Loucy (cell line): ENCODE results near the gene RFFL.
"Not testable (repeated sequence)": the region's sequence is repeated elsewhere in the genome, so short reads cannot be mapped to it uniquely, and the experiment has no call there.

Source experiments
- H2AFZ ChIP-seq: fragments of 200-600 bp; sonication (generic); 2 replicates; pipeline ENCODE4 v1.6.0; 2016; ENCODE audit warnings: antibody characterized with exemption, mild to moderate bottlenecking, low read length, moderate library complexity
- H3F3A ChIP-seq: fragments of 200-600 bp; 2 replicates; pipeline ENCODE4 v1.6.0; 2016; ENCODE audit warnings: antibody characterized with exemption, low read depth, mild to moderate bottlenecking
- H3K27me3 ChIP-seq: fragments of 200-600 bp; sonication (generic); 2 replicates; pipeline ENCODE4 v1.6.1; 2014; ENCODE audit warnings: low read length, mild to moderate bottlenecking; ENCODE audit not compliant: insufficient read depth, poor library complexity, severe bottlenecking
- H3K36me3 ChIP-seq: fragments of 200-600 bp; sonication (generic); 2 replicates; pipeline ENCODE4 v1.6.1; 2016; ENCODE audit warnings: low read length; ENCODE audit not compliant: insufficient read depth
- H3K4me1 ChIP-seq: fragments of 200-600 bp; sonication (generic); 2 replicates; pipeline ENCODE4 v1.5.1; 2014; ENCODE audit warnings: low read length, mild to moderate bottlenecking; ENCODE audit not compliant: insufficient read depth, poor library complexity, severe bottlenecking
- H3K4me2 ChIP-seq: fragments of 200-600 bp; sonication (generic); 2 replicates; pipeline ENCODE4 v1.6.0; 2014; ENCODE audit warnings: antibody characterized with exemption, low read length, low read depth, mild to moderate bottlenecking; ENCODE audit not compliant: poor library complexity, severe bottlenecking
- H3K4me3 ChIP-seq: fragments of 200-600 bp; sonication (generic); 2 replicates; pipeline ENCODE4 v1.5.1; 2014; ENCODE audit warnings: low read length, mild to moderate bottlenecking, mixed read lengths; ENCODE audit not compliant: poor library complexity, severe bottlenecking
- H3K79me2 ChIP-seq: fragments of 200-600 bp; sonication (generic); 2 replicates; pipeline ENCODE4 v1.6.1; 2014; ENCODE audit warnings: low read length; ENCODE audit not compliant: insufficient read depth
- H3K9ac ChIP-seq: fragments of 200-600 bp; sonication (generic); 2 replicates; pipeline ENCODE4 v1.6.0; 2014; ENCODE audit warnings: mild to moderate bottlenecking, low read depth, low read length, moderate library complexity; ENCODE audit not compliant: poor library complexity, severe bottlenecking
- H3K9me2 ChIP-seq: fragments of 200-600 bp; sonication (generic); replicated peaks from 2 replicates; pipeline ENCODE4 v1.6.1; 2016; ENCODE audit warnings: low read depth, low read length, mixed read lengths
- H3K9me3 ChIP-seq: fragments of 200-600 bp; sonication (generic); 2 replicates; pipeline ENCODE4 v1.6.1; 2014; ENCODE audit warnings: mild to moderate bottlenecking, antibody characterized with exemption, low read length, low read depth; ENCODE audit not compliant: insufficient read depth
- H4K20me1 ChIP-seq: fragments of 200-600 bp; sonication (generic); 2 replicates; pipeline ENCODE4 v1.6.0; 2014; ENCODE audit warnings: antibody characterized with exemption, low read length, mild to moderate bottlenecking; ENCODE audit not compliant: insufficient read depth, poor library complexity, severe bottlenecking
- EZH2phosphoT487 ChIP-seq: fragments of 200-600 bp; IDR thresholded peaks from 2 replicates; pipeline ENCODE4 v1.6.1; 2018; ENCODE audit warnings: antibody characterized with exemption, mild to moderate bottlenecking, moderate library complexity, borderline replicate concordance
- TF ChIP-seq, protein P1 (sequence below): fragments of 200-600 bp; sonication (generic); conservative IDR thresholded peaks from 2 replicates; pipeline ENCODE4 v1.5.1; 2014; ENCODE audit warnings: mild to moderate bottlenecking, antibody characterized with exemption, low read length

RFFL gene

DNA sequence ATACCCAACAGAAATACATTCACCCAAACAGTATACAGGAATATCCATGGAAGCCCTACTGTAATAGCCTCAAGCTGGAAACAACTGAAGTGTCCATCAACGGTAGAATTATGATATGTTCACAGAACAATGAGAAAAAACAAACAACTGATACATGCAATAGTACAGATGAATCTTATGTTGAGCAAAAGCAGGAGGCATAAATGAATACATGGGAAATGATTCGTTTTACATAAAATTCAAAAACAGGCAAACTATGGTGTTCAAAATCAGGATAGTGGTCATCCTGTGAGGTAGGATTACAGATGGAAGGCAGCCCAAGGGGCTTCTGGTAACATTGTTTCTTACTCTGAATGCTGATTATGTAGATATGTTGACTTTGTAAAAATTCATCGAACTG is 25.1 kb downstream of the RFFL start:
- no peaks in the 10 kb centered on the region for H3K9me2 ChIP-seq
- H3K36me3 ChIP-seq, result no peaks in the 10 kb centered on the region
- H3K4me1 ChIP-seq, result no peaks in the 10 kb centered on the region
- H3K9ac ChIP-seq, result no peak overlapping the region
- no peak overlapping the region for H3K4me3 ChIP-seq
- TF ChIP-seq, protein P1, sequence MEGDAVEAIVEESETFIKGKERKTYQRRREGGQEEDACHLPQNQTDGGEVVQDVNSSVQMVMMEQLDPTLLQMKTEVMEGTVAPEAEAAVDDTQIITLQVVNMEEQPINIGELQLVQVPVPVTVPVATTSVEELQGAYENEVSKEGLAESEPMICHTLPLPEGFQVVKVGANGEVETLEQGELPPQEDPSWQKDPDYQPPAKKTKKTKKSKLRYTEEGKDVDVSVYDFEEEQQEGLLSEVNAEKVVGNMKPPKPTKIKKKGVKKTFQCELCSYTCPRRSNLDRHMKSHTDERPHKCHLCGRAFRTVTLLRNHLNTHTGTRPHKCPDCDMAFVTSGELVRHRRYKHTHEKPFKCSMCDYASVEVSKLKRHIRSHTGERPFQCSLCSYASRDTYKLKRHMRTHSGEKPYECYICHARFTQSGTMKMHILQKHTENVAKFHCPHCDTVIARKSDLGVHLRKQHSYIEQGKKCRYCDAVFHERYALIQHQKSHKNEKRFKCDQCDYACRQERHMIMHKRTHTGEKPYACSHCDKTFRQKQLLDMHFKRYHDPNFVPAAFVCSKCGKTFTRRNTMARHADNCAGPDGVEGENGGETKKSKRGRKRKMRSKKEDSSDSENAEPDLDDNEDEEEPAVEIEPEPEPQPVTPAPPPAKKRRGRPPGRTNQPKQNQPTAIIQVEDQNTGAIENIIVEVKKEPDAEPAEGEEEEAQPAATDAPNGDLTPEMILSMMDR, result no peak
- TF ChIP-seq EZH2phosphoT487, result no peak
- H3F3A ChIP-seq, result no peaks in the 10 kb centered on the region
- no peak overlapping the region for H2AFZ ChIP-seq
- H3K4me2 ChIP-seq, result no peak overlapping the region
- no peaks in the 10 kb centered on the region for H3K9me3 ChIP-seq
- no peaks in the 10 kb centered on the region for H3K27me3 ChIP-seq
- H3K79me2 ChIP-seq, result no peaks in the 10 kb centered on the region; the same call in 1 of the 2 replicates
- no peaks in the 10 kb centered on the region for H4K20me1 ChIP-seq

DNA sequence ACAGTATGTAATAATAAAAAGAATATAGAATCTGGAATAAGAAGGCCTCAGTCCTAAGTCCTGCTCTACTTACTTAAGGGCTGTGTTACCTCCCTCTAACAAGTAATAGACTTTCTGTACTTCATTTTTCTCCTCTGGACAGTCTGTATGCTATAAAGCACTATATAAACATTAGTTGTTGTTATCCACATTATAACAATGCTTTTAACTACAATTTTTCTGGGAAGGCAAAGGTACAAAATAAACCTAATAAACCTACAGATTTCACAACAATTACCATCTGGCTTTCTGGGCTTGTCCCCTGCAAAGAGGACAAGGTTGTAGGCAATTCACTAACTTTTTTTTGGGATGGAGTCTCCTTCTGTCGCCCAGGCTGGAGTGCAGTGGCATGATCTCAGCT is 32.7 kb downstream of the RFFL start:
- Histone ChIP-seq H3F3A (no peaks in the 10 kb centered on the region), H3K27me3 (no peaks in the 10 kb centered on the region), H3K4me2 (no peak overlapping the region), H3K9ac (no peak overlapping the region), H3K9me3 (no peaks in the 10 kb centered on the region), H3K4me1 (no peaks in the 10 kb centered on the region), H3K36me3 (no peaks in the 10 kb centered on the region; the same call in 1 of the 2 replicates), H3K4me3 (no peak overlapping the region), H3K79me2 (no peaks in the 10 kb centered on the region), H2AFZ (no peak overlapping the region), H4K20me1 (no peaks in the 10 kb centered on the region), H3K9me2 (no peaks in the 10 kb centered on the region)
- no peak for TF ChIP-seq EZH2phosphoT487
- TF ChIP-seq, protein P1, result no peak

DNA sequence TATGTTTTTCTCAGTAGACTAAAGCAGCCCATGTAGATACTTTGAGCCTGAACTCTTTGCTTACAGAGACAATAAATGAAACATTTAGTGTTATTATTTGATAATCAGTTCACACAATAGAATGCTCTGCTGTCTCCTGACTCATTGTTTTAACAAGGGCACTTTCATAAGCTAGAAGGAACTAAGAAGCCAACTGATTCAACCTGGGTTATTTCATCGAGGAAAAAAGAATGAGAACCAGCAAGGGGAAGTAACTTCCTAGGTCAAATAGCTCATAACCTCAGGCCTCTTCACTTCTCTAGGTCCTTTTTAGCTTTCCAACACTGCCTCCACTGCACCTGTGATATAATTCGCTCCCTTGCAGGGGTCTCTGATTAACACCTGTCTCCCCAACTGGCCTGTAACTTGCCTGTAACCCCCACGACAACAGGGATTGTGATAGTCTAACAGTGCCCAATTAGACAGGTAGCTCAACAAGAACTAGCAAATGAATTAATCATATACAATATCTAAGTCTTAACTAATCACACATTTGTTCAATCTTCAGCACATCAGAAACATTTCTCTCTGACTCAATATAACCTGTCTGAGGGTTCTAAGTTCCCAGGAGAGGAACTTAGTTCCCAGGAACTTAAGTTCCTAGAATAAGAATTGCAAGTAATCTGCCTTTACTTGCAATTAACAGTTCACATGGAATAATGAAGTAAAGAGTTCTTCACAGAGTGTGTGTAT is 34.8 kb downstream of the RFFL start:
- no peak overlapping the region for H3K4me2 ChIP-seq
- H4K20me1 ChIP-seq, result no peaks in the 10 kb centered on the region
- no peaks in the 10 kb centered on the region for H3K4me1 ChIP-seq
- TF ChIP-seq, protein P1, result no peak
- no peak for TF ChIP-seq EZH2phosphoT487
- H2AFZ ChIP-seq, result no peak overlapping the region
- no peaks in the 10 kb centered on the region for H3K9me2 ChIP-seq
- no peaks in the 10 kb centered on the region; the same call in 1 of the 2 replicates for H3K36me3 ChIP-seq
- no peaks in the 10 kb centered on the region for H3K79me2 ChIP-seq
- no peaks in the 10 kb centered on the region for H3K27me3 ChIP-seq
- H3K9ac ChIP-seq, result no peak overlapping the region
- H3F3A ChIP-seq, result no peaks in the 10 kb centered on the region
- no peak overlapping the region for H3K4me3 ChIP-seq
- no peaks in the 10 kb centered on the region for H3K9me3 ChIP-seq

DNA sequence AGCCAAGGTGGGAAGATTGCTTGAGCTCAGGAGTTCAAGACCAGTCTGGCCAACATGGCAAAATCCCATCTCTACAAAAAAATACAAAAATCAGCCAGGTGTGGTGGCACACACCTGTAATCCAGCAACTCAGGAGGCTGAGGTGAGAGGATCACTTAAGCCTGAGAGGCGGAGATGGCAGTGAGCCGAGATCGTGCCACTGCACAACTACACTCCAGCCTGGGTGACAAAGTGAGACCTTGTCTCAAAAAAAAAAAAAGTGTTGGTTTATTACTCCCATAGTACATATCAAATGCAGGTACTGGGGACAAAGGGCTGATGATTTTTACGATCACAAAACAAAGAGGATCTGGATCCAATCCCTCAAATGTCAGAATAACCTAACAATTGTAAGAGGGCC is 35.4 kb downstream of the RFFL start:
- not testable (repeated sequence) for H3F3A ChIP-seq

More for the DNA sequence above, 35.4 kb downstream of the RFFL start:
- H2AFZ ChIP-seq, H3K27me3 ChIP-seq, H3K4me1 ChIP-seq, H3K9ac ChIP-seq, H4K20me1 ChIP-seq, H3K79me2 ChIP-seq, H3K9me2 ChIP-seq, H3K4me2 ChIP-seq, H3K9me3 ChIP-seq, H3K4me3 ChIP-seq, H3K36me3 ChIP-seq: not testable (repeated sequence)
